ENCODE measurements around the gene SPTBN4. TPM values are rescaled to one million over a fixed set of nuclear protein-coding genes. Genes with fewer than 3 reads are reported as not detected.

Gene SPTBN4
- total RNA-seq, 4 donors from 2014 or later = 4.7 to 9.4 (median 5.9) TPM

- H3K4me1 ChIP-seq = no peaks in the 10 kb centered on the region
- no peak overlapping the region for H3K4me3 ChIP-seq
- no peak for ATAC-seq
- TF ChIP-seq EP300 (IDR thresholded peaks at IDR 0.05) (no peak), POLR2AphosphoS5 (IDR thresholded peaks at IDR 0.05) (no peak), POLR2A (IDR thresholded peaks at IDR 0.05) (no peak), CTCF (IDR thresholded peaks at IDR 0.05) (no peak)
- H3K36me3 ChIP-seq = peaks cover 0 to 79% of the 10 kb centered on the region in 2 donors
- H3K27ac ChIP-seq = no peak overlapping the region
- WGBS, 2 donors (ENCODE audit: low coverage in 1 of 2) = 84% methylated on average over 5 of the region's 14 CpGs; no CpG with 5 or more reads in 1 of the 2 donors
- no peaks in the 10 kb centered on the region for H3K27me3 ChIP-seq
- no peaks in the 10 kb centered on the region for H3K9me3 ChIP-seq
Measured at GRCh38 chr19:40586611-40587010, 119.8 kb downstream of the SPTBN4 start.

DNA sequence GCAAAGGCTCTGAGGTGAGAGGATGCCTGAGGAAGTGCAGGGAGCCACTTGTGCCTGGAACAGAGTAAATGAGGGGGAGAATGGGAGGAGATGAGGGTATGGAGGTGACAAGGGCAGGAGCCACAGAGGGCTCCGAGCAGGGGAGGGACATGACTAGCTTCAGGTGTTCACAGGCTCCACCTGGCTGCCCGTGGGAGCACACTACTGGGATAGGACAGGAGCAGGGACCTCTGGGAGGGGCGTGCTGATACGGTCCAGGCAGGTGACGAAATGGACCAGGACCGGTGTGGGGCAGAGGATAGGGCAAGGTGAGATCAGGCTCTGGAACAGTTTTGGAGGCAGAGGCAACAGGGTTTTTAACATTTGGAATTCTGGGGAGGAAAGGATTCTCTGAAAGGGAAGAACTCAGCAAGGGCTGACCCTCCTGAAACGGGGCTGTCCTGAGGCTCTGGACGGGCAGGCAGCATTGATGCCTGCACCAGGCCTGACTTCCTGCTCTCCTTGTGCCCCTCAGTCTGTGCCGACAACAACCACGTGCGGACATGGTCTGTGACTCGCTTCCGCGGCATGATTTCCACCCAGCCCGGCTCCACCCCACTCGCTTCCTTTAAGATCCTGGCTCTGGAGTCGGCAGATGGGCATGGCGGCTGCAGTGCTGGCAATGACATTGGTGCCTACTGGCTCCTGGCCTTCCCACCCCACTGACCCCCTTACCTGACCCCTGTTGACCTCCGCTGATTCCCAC, 121.5 kb downstream of the SPTBN4 start:
- H3K27me3 ChIP-seq = no peaks in the 10 kb centered on the region
- no peak overlapping the region for H3K4me3 ChIP-seq
- no peak for ATAC-seq
- H3K36me3 ChIP-seq = peaks cover 0 to 63% of the 10 kb centered on the region in 2 donors
- H3K27ac ChIP-seq = no peak overlapping the region
- TF ChIP-seq POLR2A (IDR thresholded peaks at IDR 0.05) (no peak), EP300 (IDR thresholded peaks at IDR 0.05) (no peak), CTCF (IDR thresholded peaks at IDR 0.05) (no peak), POLR2AphosphoS5 (IDR thresholded peaks at IDR 0.05) (no peak)
- H3K4me1 ChIP-seq = no peaks in the 10 kb centered on the region
- WGBS, 2 donors (ENCODE audit: low coverage in 1 of 2) = 80 to 91% methylated on average over 1 to 8 of the region's 19 CpGs
- H3K9me3 ChIP-seq = no peaks in the 10 kb centered on the region

- Histone ChIP-seq H3K9me3 (no peaks in the 10 kb centered on the region), H3K4me3 (no peak overlapping the region), H3K36me3 (peaks cover 0 to 55% of the 10 kb centered on the region in 2 donors), H3K4me1 (no peaks in the 10 kb centered on the region), H3K27ac (no peak overlapping the region), H3K27me3 (no peaks in the 10 kb centered on the region)
- TF ChIP-seq POLR2A (IDR thresholded peaks at IDR 0.05) (no peak), EP300 (IDR thresholded peaks at IDR 0.05) (no peak), POLR2AphosphoS5 (IDR thresholded peaks at IDR 0.05) (no peak), CTCF (IDR thresholded peaks at IDR 0.05) (no peak)
- no peak for ATAC-seq
- 73% methylated on average over 3 of the region's 9 CpGs; no CpG with 5 or more reads in 1 of the 2 donors for WGBS, 2 donors (ENCODE audit: low coverage in 1 of 2)
Measured at GRCh38 chr19:40588926-40589569, 122.2 kb downstream of the SPTBN4 start.

GRCh38 chr19:40589591-40590429, 123.0 kb downstream of the SPTBN4 start:
- no peak for TF ChIP-seq CTCF (IDR thresholded peaks at IDR 0.05)
- no peak for TF ChIP-seq POLR2AphosphoS5 (IDR thresholded peaks at IDR 0.05)
- no peak for TF ChIP-seq POLR2A (IDR thresholded peaks at IDR 0.05)
- no peak for TF ChIP-seq EP300 (IDR thresholded peaks at IDR 0.05)

More at GRCh38 chr19:40589591-40590429, 123.0 kb downstream of the SPTBN4 start:
- Histone ChIP-seq H3K27me3 (peaks cover 6% of the 10 kb centered on the region), H3K4me3 (no peak overlapping the region), H3K4me1 (peaks cover 0 to 3% (median 0%) of the 10 kb centered on the region in 3 donors), H3K9me3 (no peaks in the 10 kb centered on the region), H3K27ac (no peak overlapping the region), H3K36me3 (peaks cover 0 to 47% of the 10 kb centered on the region in 2 donors)
- no peak for ATAC-seq
- 86 to 89% methylated on average over 10 to 14 of the region's 26 CpGs for whole genome bisulfite sequencing, 2 donors (ENCODE audit: low coverage in 1 of 2)

Data from gastroesophageal sphincter (tissue), 4 donors.